Ishikawa (cell line): ENCODE results near the gene ZNF804B.

ENCODE experiments used
- CEBPB ChIP-seq: IDR thresholded peaks from 2 replicates; pipeline ENCODE4 v1.6.1; 2012
- CREB1 ChIP-seq: IDR thresholded peaks from 2 replicates; pipeline ENCODE4 v1.6.1; 2012; ENCODE audit warnings: low read depth
- EGR1 ChIP-seq: IDR thresholded peaks from 2 replicates; pipeline ENCODE4 v1.6.1; 2012
- EP300 ChIP-seq: IDR thresholded peaks from 2 replicates; pipeline ENCODE4 v1.6.1; 2012; ENCODE audit warnings: borderline replicate concordance
- FOXM1 ChIP-seq: IDR thresholded peaks from 2 replicates; pipeline ENCODE4 v1.6.1; 2012; ENCODE audit warnings: low read depth, borderline replicate concordance
- MAX ChIP-seq: IDR thresholded peaks from 2 replicates; pipeline ENCODE4 v1.6.1; 2012
- NFIC ChIP-seq: IDR thresholded peaks from 2 replicates; pipeline ENCODE4 v1.6.1; 2012
- RAD21 ChIP-seq: IDR thresholded peaks from 2 replicates; pipeline ENCODE4 v1.6.1; 2012; ENCODE audit warnings: low read depth
- REST ChIP-seq: IDR thresholded peaks from 2 replicates; pipeline ENCODE4 v1.6.1; 2012; ENCODE audit warnings: low read depth, mild to moderate bottlenecking
- TAF1 ChIP-seq: IDR thresholded peaks from 2 replicates; pipeline ENCODE4 v1.6.1; 2012; ENCODE audit warnings: low read depth, mild to moderate bottlenecking
- TCF12 ChIP-seq: IDR thresholded peaks from 2 replicates; pipeline ENCODE4 v1.6.1; 2012; ENCODE audit warnings: low read depth
- TEAD4 ChIP-seq: IDR thresholded peaks from 2 replicates; pipeline ENCODE4 v1.6.1; 2012
- USF1 ChIP-seq: IDR thresholded peaks from 2 replicates; pipeline ENCODE4 v1.6.1; 2012
- YY1 ChIP-seq: IDR thresholded peaks from 2 replicates; pipeline ENCODE4 v1.6.1; 2012; ENCODE audit warnings: low read depth
- ZBTB7A ChIP-seq: IDR thresholded peaks from 2 replicates; pipeline ENCODE4 v1.6.1; 2012; ENCODE audit warnings: low read depth

ZNF804B gene

DNA sequence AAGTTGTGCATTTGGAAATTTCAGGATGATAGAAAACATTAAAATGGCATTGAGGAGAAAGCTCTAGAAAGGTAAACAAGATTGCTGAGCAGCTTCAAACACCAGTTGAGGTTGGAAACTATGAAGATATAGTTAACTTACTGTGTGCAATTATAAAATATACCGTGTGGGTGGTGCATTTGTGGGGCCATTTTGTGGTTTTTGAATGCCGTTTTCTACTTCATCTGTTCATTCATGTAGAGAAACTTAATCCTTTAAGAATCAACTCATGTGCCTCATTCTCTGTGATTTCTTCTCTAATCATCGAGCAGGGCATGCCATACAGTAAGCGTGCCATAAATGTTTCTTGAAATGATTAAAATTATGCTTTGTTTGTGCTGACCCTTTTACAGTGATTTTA lies 268.8 kb downstream of the ZNF804B start:
- no peak for TF ChIP-seq EGR1
- TF ChIP-seq CEBPB = no peak
- no peak for TF ChIP-seq REST
- no peak for TF ChIP-seq NFIC
- no peak for TF ChIP-seq USF1
- no peak for TF ChIP-seq EP300
- no peak for TF ChIP-seq RAD21
- no peak for TF ChIP-seq CREB1
- no peak for TF ChIP-seq YY1
- TF ChIP-seq TEAD4 = no peak

DNA sequence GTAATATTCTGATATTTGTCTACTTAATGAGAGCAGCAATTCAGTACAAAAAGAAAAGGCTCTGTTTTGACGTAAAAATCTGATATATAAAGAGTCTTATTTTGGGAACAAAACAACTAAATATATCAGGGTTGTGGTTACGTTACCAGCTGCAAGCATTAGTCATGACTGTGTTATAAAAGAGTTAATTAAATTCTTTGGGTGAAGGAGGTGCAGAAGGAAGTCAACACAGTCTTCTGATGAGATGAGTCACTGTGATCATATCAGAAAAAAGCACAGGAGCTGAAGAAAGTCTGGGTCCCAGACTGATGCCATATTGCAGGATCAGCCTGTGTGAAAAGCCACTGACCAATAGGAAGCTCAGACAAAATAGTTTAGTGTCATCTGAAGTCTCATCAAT lies 270.4 kb downstream of the ZNF804B start:
- TF ChIP-seq FOXM1 = no peak
- no peak for TF ChIP-seq YY1
- TF ChIP-seq REST = no peak
- no peak for TF ChIP-seq CEBPB
- TF ChIP-seq NFIC = no peak
- TF ChIP-seq RAD21 = no peak
- no peak for TF ChIP-seq EP300
- no peak for TF ChIP-seq TCF12
- TF ChIP-seq USF1 = no peak
- no peak for TF ChIP-seq CREB1
- TF ChIP-seq ZBTB7A = no peak

- TF ChIP-seq EP300 = no peak
- no peak for TF ChIP-seq YY1
- no peak for TF ChIP-seq CEBPB
- TF ChIP-seq MAX = no peak
- no peak for TF ChIP-seq NFIC
- no peak for TF ChIP-seq TEAD4
- no peak for TF ChIP-seq CREB1
- TF ChIP-seq TCF12 = no peak
- no peak for TF ChIP-seq USF1
- TF ChIP-seq REST = no peak
- TF ChIP-seq FOXM1 = no peak
- no peak for TF ChIP-seq RAD21
Measured at GRCh38 chr7:89041240-89041639, 281.7 kb downstream of the ZNF804B start.

DNA sequence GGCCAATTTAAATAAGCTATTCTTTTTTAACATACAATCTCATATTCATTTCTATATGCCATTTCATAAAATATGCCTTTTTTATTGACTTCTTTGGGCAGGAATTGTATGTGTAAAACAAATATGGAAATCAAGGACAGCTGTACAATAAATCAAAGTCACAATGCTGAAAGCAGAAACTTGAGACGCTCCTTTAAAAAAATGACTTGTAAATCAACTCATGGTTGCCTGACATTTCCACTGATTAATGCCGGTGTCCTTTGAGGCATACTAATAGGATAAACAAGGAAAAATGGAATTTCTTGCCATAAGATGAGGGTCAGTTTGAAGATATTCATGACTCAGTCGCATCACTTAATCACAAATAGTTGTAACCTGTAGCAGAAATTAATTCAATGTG lies 283.4 kb downstream of the ZNF804B start:
- TF ChIP-seq MAX (no peak), TAF1 (no peak), TCF12 (no peak), RAD21 (no peak), YY1 (no peak), NFIC (no peak), TEAD4 (no peak), USF1 (no peak), CREB1 (no peak), FOXM1 (no peak), EGR1 (no peak), CEBPB (no peak), EP300 (no peak)
